H1 (cell line): ENCODE data around the gene C2orf80. TPM values are rescaled to one million over a fixed set of nuclear protein-coding genes. Genes with fewer than 3 reads are reported as not detected.

ENCODE experiments used
- CTCF ChIA-PET: fragments of 300-600 bp; sonication (Branson Sonifier 250); formaldehyde crosslinking; loops from one replicate; lab custom pipeline; 2021; ENCODE audit not compliant: partially characterized antibody; lab: Charles Lee
- POLR2A ChIA-PET: fragments of 300-600 bp; sonication (Branson Sonifier 250); formaldehyde crosslinking; loops from one replicate; lab custom pipeline; 2021; ENCODE audit warnings: inconsistent platforms; ENCODE audit not compliant: partially characterized antibody; lab: Charles Lee
- DNase-seq, 2 experiments: peaks; one replicate each; pipeline versions ENCODE4 v3.0.0 to v3.0.0-alpha.2; 2010 to 2022; ENCODE audit warnings: low spot score in 2 of 2, low read depth in 1 of 2, mixed read lengths in 1 of 2
- FAIRE-seq: peaks from 2 replicates; lab custom pipeline; 2011; peaks lifted over from hg19 to GRCh38; lab: Jason Lieb, UNC
- H2AFZ ChIP-seq: 2 replicates; pipeline ENCODE4 v1.8.1; 2012; ENCODE audit warnings: low read length, inconsistent platforms
- H2AK5ac ChIP-seq: 2 replicates; pipeline ENCODE4 v1.6.1; 2013; ENCODE audit warnings: low read depth, low read length
- H2BK120ac ChIP-seq: replicated peaks from 2 replicates; pipeline ENCODE3; 2013; ENCODE audit warnings: low read depth, low read length, inconsistent platforms
- H2BK12ac ChIP-seq: 2 replicates; pipeline ENCODE4 v1.6.1; 2013; ENCODE audit warnings: low read depth, low read length
- H2BK15ac ChIP-seq: 2 replicates; pipeline ENCODE4 v1.6.1; 2013; ENCODE audit warnings: low read length
- H2BK20ac ChIP-seq: 2 replicates; pipeline ENCODE4 v1.6.1; 2013; ENCODE audit warnings: low read length
- H2BK5ac ChIP-seq: 2 replicates; pipeline ENCODE4 v1.6.1; 2013; ENCODE audit warnings: low read depth, low read length
- H3K14ac ChIP-seq: 2 replicates; pipeline ENCODE4 v1.6.1; 2013; ENCODE audit warnings: inconsistent platforms; ENCODE audit not compliant: insufficient read length
- H3K18ac ChIP-seq: 2 replicates; pipeline ENCODE4 v1.6.1; 2013; ENCODE audit warnings: low read length; ENCODE audit errors: extremely low read depth
- H3K23ac ChIP-seq: 2 replicates; pipeline ENCODE4 v1.6.1; 2013; ENCODE audit warnings: inconsistent platforms; ENCODE audit not compliant: insufficient read length
- H3K23me2 ChIP-seq: 2 replicates; pipeline ENCODE4 v1.6.1; 2013; ENCODE audit warnings: low read depth, low read length
- H3K27ac ChIP-seq: 2 replicates; pipeline ENCODE4 v1.6.1; 2011; ENCODE audit warnings: low read depth, low read length, inconsistent platforms
- H3K27me3 ChIP-seq, 4 experiments: replicated peaks in 1 of 4; 1 replicate in 1 of 4; 2 replicates in 3 of 4; pipeline versions ENCODE4 v1.6.1 to v1.8.1; 2011 to 2013; ENCODE audit warnings: low read length in 3 of 4, mild to moderate bottlenecking in 3 of 4, inconsistent platforms in 2 of 4, mixed read lengths in 2 of 4, moderate library complexity in 1 of 4; ENCODE audit not compliant: control insufficient read depth in 3 of 4, insufficient read depth in 3 of 4; ENCODE audit errors: extremely low read depth in 1 of 4
- H3K36me3 ChIP-seq, 4 experiments: 2 replicates each; pipeline versions ENCODE4 v1.6.1 to v1.8.1; 2011 to 2013; ENCODE audit warnings: mild to moderate bottlenecking in 4 of 4, low read length in 3 of 4, moderate library complexity in 2 of 4, control low read depth in 1 of 4, inconsistent platforms in 1 of 4; ENCODE audit not compliant: insufficient read depth in 4 of 4, control insufficient read depth in 2 of 4
- H3K4ac ChIP-seq: replicated peaks from 2 replicates; pipeline ENCODE3; 2013; ENCODE audit warnings: low read length, low read depth, mixed read lengths, inconsistent platforms; ENCODE audit not compliant: insufficient read length
- H3K4me1 ChIP-seq, 4 experiments: replicated peaks in 1 of 4; 1 replicate in 1 of 4; 2 replicates in 3 of 4; pipeline versions ENCODE4 v1.6.1 to v1.8.1; 2011 to 2013; ENCODE audit warnings: low read length in 3 of 4, inconsistent platforms in 2 of 4, mixed read lengths in 1 of 4; ENCODE audit not compliant: insufficient read depth in 4 of 4, control insufficient read depth in 3 of 4
- H3K4me2 ChIP-seq, 2 experiments: 2 replicates each; pipeline versions ENCODE4 v1.6.1 to v1.8.1; 2011 to 2013; ENCODE audit warnings: low read depth in 2 of 2, low read length in 2 of 2, control low read depth in 1 of 2, inconsistent platforms in 1 of 2, mild to moderate bottlenecking in 1 of 2; ENCODE audit not compliant: insufficient read depth in 1 of 2
- H3K4me3 ChIP-seq, 4 experiments: fragments of 200-600, 300-600 bp in 1 of 4; sonication (generic), shearing (Covaris generic), sonication (Bioruptor Twin) in 1 of 4; 2 replicates each; pipeline versions ENCODE4 v1.5.1 to v1.8.1; 2011 to 2016; ENCODE audit warnings: low read length in 4 of 4, low read depth in 3 of 4, control low read depth in 2 of 4, inconsistent platforms in 2 of 4, mild to moderate bottlenecking in 2 of 4, mixed read lengths in 1 of 4, moderate library complexity in 1 of 4; ENCODE audit not compliant: insufficient read depth in 2 of 4; ENCODE audit errors: extremely low read depth in 1 of 4
- H3K56ac ChIP-seq: replicated peaks from 2 replicates; pipeline ENCODE3; 2013; ENCODE audit warnings: low read depth, mild to moderate bottlenecking, mixed read lengths, low read length, inconsistent platforms; ENCODE audit not compliant: insufficient read length
- H3K79me1 ChIP-seq: 2 replicates; pipeline ENCODE4 v1.6.1; 2013; ENCODE audit warnings: low read depth, low read length, control low read depth
- H3K79me2 ChIP-seq, 2 experiments: 2 replicates each; pipeline versions ENCODE4 v1.6.1 to v1.8.1; 2012 to 2013; ENCODE audit warnings: low read length in 2 of 2, mild to moderate bottlenecking in 2 of 2, inconsistent platforms in 1 of 2; ENCODE audit not compliant: insufficient read depth in 2 of 2, control insufficient read depth in 1 of 2
- H3K9ac ChIP-seq, 4 experiments: replicated peaks in 1 of 4; 1 replicate in 1 of 4; 2 replicates in 3 of 4; pipeline versions ENCODE4 v1.6.1 to v1.8.1; 2011 to 2013; ENCODE audit warnings: low read depth in 3 of 4, low read length in 3 of 4, control low read depth in 2 of 4, mild to moderate bottlenecking in 2 of 4, moderate library complexity in 2 of 4, inconsistent platforms in 1 of 4; ENCODE audit errors: extremely low read depth in 1 of 4
- H3K9me3 ChIP-seq, 2 experiments: 2 replicates each; pipeline versions ENCODE4 v1.6.1 to v1.8.1; 2012 to 2013; ENCODE audit warnings: mild to moderate bottlenecking in 2 of 2, moderate library complexity in 2 of 2, control low read depth in 1 of 2, inconsistent platforms in 1 of 2, low read depth in 1 of 2, low read length in 1 of 2, mixed read lengths in 1 of 2; ENCODE audit not compliant: insufficient read depth in 2 of 2
- H4K20me1 ChIP-seq, 2 experiments: replicated peaks in 1 of 2; 2 replicates each; pipeline versions ENCODE3 to v1.8.1; 2011 to 2013; ENCODE audit warnings: inconsistent platforms in 2 of 2, low read length in 2 of 2, mild to moderate bottlenecking in 1 of 2; ENCODE audit not compliant: insufficient read depth in 2 of 2, control insufficient read depth in 1 of 2
- H4K5ac ChIP-seq: 2 replicates; pipeline ENCODE4 v1.6.1; 2013; ENCODE audit warnings: low read length, low read depth, mixed read lengths, inconsistent platforms; ENCODE audit not compliant: insufficient read length
- H4K8ac ChIP-seq: 2 replicates; pipeline ENCODE4 v1.8.0; 2013; ENCODE audit warnings: mild to moderate bottlenecking, moderate library complexity, low read length, inconsistent platforms; ENCODE audit not compliant: insufficient read depth; ENCODE audit errors: extremely low read depth
- H4K91ac ChIP-seq: replicated peaks from 2 replicates; pipeline ENCODE3; 2013; ENCODE audit warnings: low read length, mixed read lengths, inconsistent platforms; ENCODE audit not compliant: insufficient read length
- ATF2 ChIP-seq: IDR thresholded peaks from 2 replicates; pipeline ENCODE4 v1.6.1; 2012; ENCODE audit warnings: low read length, inconsistent platforms
- ATF3 ChIP-seq: IDR thresholded peaks from 2 replicates; pipeline ENCODE4 v1.6.1; 2011; ENCODE audit warnings: low read depth, mild to moderate bottlenecking, low read length; ENCODE audit not compliant: insufficient read depth
- BCL11A ChIP-seq, 2 experiments: IDR thresholded peaks; one replicate each; pipeline ENCODE4 v1.6.1; 2011; ENCODE audit warnings: low read depth in 2 of 2, low read length in 2 of 2, mild to moderate bottlenecking in 2 of 2
- CBX5 ChIP-seq: fragments of 300-800, 300-1000 bp; sonication (generic); IDR thresholded peaks from 2 replicates; pipeline ENCODE4 v1.7.1; 2016; ENCODE audit warnings: antibody characterized with exemption, low read length, low read depth
- CHD1 ChIP-seq: IDR thresholded peaks from 2 replicates; pipeline ENCODE4 v1.6.1; 2012; ENCODE audit warnings: low read depth, low read length, improper control_type of control experiment
- FOSL1 ChIP-seq: IDR thresholded peaks from 2 replicates; pipeline ENCODE4 v1.6.1; 2011; ENCODE audit warnings: mild to moderate bottlenecking, low read depth, low read length, moderate library complexity; ENCODE audit not compliant: insufficient read depth
- KDM5A ChIP-seq: fragments of 200-600 bp; IDR thresholded peaks from 2 replicates; pipeline ENCODE4 v1.7.1; 2012; ENCODE audit warnings: mild to moderate bottlenecking, low read length, inconsistent platforms, mixed read lengths
- NANOG ChIP-seq: IDR thresholded peaks from 2 replicates; pipeline ENCODE4 v1.6.1; 2011; ENCODE audit warnings: low read length, low read depth, mild to moderate bottlenecking, inconsistent platforms; ENCODE audit not compliant: insufficient read depth, poor library complexity, severe bottlenecking
- RFX5 ChIP-seq: IDR thresholded peaks from 2 replicates; pipeline ENCODE4 v1.6.1; 2011; ENCODE audit warnings: low read depth, low read length, improper control_type of control experiment, borderline replicate concordance
- RNF2 ChIP-seq: fragments of 200-900, 300-1000 bp; sonication (generic); IDR thresholded peaks from 2 replicates; pipeline ENCODE4 v1.7.1; 2016; ENCODE audit warnings: borderline replicate concordance, low read depth, mild to moderate bottlenecking, antibody characterized with exemption, low read length; ENCODE audit not compliant: poor library complexity, severe bottlenecking; ENCODE audit errors: missing control alignments
- ZNF274 ChIP-seq: IDR thresholded peaks from 2 replicates; pipeline ENCODE4 v1.7.0; 2012; ENCODE audit warnings: low read length, borderline replicate concordance; ENCODE audit errors: extremely low read depth
- WGBS, 2 experiments: shearing (Covaris generic) in 1 of 2; methylation state at CpG; one replicate each; pipeline versions ENCODE4 v1.1.6 to v1.1.7; 2013 to 2015; ENCODE audit warnings: low lambda C conversion rate in 2 of 2, mixed read lengths in 2 of 2, inconsistent platforms in 1 of 2, low coverage in 1 of 2, missing lambda C conversion rate in 1 of 2; ENCODE audit not compliant: insufficient replicate concordance in 2 of 2, insufficient coverage in 1 of 2, insufficient read length in 1 of 2; ENCODE audit errors: extremely low coverage in 1 of 2, missing lambda C conversion rate in 1 of 2; 5-methylcytosine and 5-hydroxymethylcytosine counted together
- polyA plus RNA-seq, 7 experiments: library from polyadenylated mRNA; depleted of rRNA in 3 of 7; stranded (reverse) in 5 of 7; unstranded in 2 of 7; fragments of >200 nt in 5 of 7; fragments of 200-250 nt in 2 of 7; gene quantifications; 1 replicate in 5 of 7; 2 replicates in 1 of 7; 4 replicates in 1 of 7; pipeline versions ENCODE4 v1.2.1 to v1.2.3, GENCODE V29; 2011 to 2013; ENCODE audit warnings: missing spikeins in 2 of 7, mixed read lengths in 2 of 7
- total RNA-seq: library from RNA; stranded (reverse); fragmentation: NEBNext Ultra II Directional; extraction: Animal tissue kit (Norgen Biotek cat#: 25700); gene quantifications from 2 replicates; pipeline ENCODE4 v1.2.1, GENCODE V29; 2021

Gene C2orf80
- total and polyA plus RNA-seq, 2 of the 8 experiments (the other 6 are each of a cell fraction or from before 2014, with no cell fraction given): 0.97 to 1.1 TPM

- Histone ChIP-seq H2BK20ac (no peak overlapping the region), H3K36me3 (no peaks in the 10 kb centered on the region), H3K23me2 (no peaks in the 10 kb centered on the region), H3K56ac (no peak overlapping the region), H2BK5ac (no peak overlapping the region), H4K5ac (no peak overlapping the region), H3K4me2 (no peak overlapping the region), H3K79me1 (no peaks in the 10 kb centered on the region), H4K91ac (no peak overlapping the region), H4K20me1 (no peaks in the 10 kb centered on the region), H2BK12ac (no peak overlapping the region), H3K4me3 (no peak overlapping the region), H3K79me2 (no peaks in the 10 kb centered on the region), H2AFZ (peak overlapping the region; percentile 58; the same call in 1 of the 2 replicates), H3K9me3 (no peaks in the 10 kb centered on the region; a peak in 1 of 4 replicates), H2BK15ac (no peak overlapping the region), H4K8ac (no peak overlapping the region), H3K27ac (no peak overlapping the region), H3K27me3 (no peaks in the 10 kb centered on the region), H2AK5ac (no peak overlapping the region), H3K18ac (no peak overlapping the region), H3K23ac (no peak overlapping the region), H3K14ac (no peak overlapping the region), H3K4me1 (no peaks in the 10 kb centered on the region), H2BK120ac (no peak overlapping the region), H3K9ac (no peak overlapping the region), H3K4ac (no peak overlapping the region)
- no peak for DNase-seq
- WGBS, 2 experiments: 89% methylated on average over 2 of the region's 2 CpGs; no CpG with 5 or more reads in 1 of the 2 experiments
- CTCF ChIA-PET: interaction anchor here (0.6 to 2.7 kb wide), 5 partner anchors 11 to 292 kb away, joined by 3 to 10 read pairs (median 3); no protein-coding TSS in a partner anchor
- FAIRE-seq: no peak
- POLR2A ChIA-PET: no interaction called here
- TF ChIP-seq ZNF274 (no peak), BCL11A (IDR thresholded peaks at IDR 0.05; ENCODE audit: low read depth in 2 of 2, low read length in 2 of 2) (no peak), RFX5 (no peak), CHD1 (no peak), NANOG (no peak), FOSL1 (no peak), ATF2 (no peak), ATF3 (no peak), KDM5A (no peak), CBX5 (no peak), RNF2 (no peak)
Measured at GRCh38 chr2:208136716-208137094, 53.1 kb downstream of the C2orf80 start.
